Smooth muscle cell (in vitro differentiated cells): ENCODE data around the gene PDCL3. TPM values are rescaled to one million over a fixed set of nuclear protein-coding genes. Genes with fewer than 3 reads are reported as not detected.

Experiments used
- DNase-seq: peaks from one replicate; lab custom pipeline; 2025; ENCODE audit not compliant: unreplicated experiment; lab: John Stamatoyannopoulos, UW
- H2AFZ ChIP-seq: fragments of 200-600 bp; sonication (generic); 2 replicates; pipeline ENCODE4 v1.6.0; 2016; ENCODE audit warnings: antibody characterized with exemption, low read depth, mild to moderate bottlenecking
- H3F3A ChIP-seq: fragments of 200-600 bp; sonication (generic); 2 replicates; pipeline ENCODE4 v1.6.0; 2017; ENCODE audit warnings: antibody characterized with exemption, low read depth
- H3K27ac ChIP-seq: fragments of 200-600 bp; sonication (generic); 2 replicates; pipeline ENCODE4 v1.5.1; 2016; ENCODE audit warnings: low read depth, mild to moderate bottlenecking
- H3K27me3 ChIP-seq: fragments of 200-600 bp; sonication (generic); 2 replicates; pipeline ENCODE4 v1.6.1; 2016; ENCODE audit warnings: low read depth, mild to moderate bottlenecking
- H3K36me3 ChIP-seq: fragments of 200-600 bp; sonication (generic); 2 replicates; pipeline ENCODE4 v1.5.1; 2016; ENCODE audit warnings: low read depth
- H3K4me1 ChIP-seq: fragments of 200-600 bp; sonication (generic); 2 replicates; pipeline ENCODE4 v1.5.1; 2016; ENCODE audit warnings: low read depth
- H3K4me2 ChIP-seq: fragments of 200-600 bp; sonication (generic); 2 replicates; pipeline ENCODE4 v1.6.0; 2016; ENCODE audit warnings: mild to moderate bottlenecking
- H3K4me3 ChIP-seq: fragments of 200-600 bp; sonication (generic); 2 replicates; pipeline ENCODE4 v1.5.1; 2016; ENCODE audit warnings: mild to moderate bottlenecking
- H3K79me2 ChIP-seq: fragments of 200-600 bp; sonication (generic); 2 replicates; pipeline ENCODE4 v1.6.0; 2016; ENCODE audit warnings: low read depth, mild to moderate bottlenecking
- H3K9ac ChIP-seq: fragments of 200-600 bp; sonication (generic); 2 replicates; pipeline ENCODE4 v1.6.0; 2016; ENCODE audit warnings: low read depth
- H3K9me3 ChIP-seq: fragments of 200-600 bp; sonication (generic); replicated peaks from 2 replicates; pipeline ENCODE4 v1.5.1; 2016; ENCODE audit warnings: low read depth
- H4K20me1 ChIP-seq: fragments of 200-600 bp; sonication (generic); 2 replicates; pipeline ENCODE4 v1.6.0; 2016; ENCODE audit warnings: low read depth
- WGBS: methylation state at CpG from one replicate; pipeline ENCODE4 v1.1.7; 2016; ENCODE audit warnings: low lambda C conversion rate; 5-methylcytosine and 5-hydroxymethylcytosine counted together
- polyA plus RNA-seq: library from polyadenylated mRNA; unstranded; fragments of >200 nt; fragmentation: Nextera tagmentation; extraction: Ambion mirVana; gene quantifications from 2 replicates; pipeline ENCODE4 v1.2.1, GENCODE V29; 2016
- total RNA-seq: library from RNA; depleted of rRNA; stranded (reverse); fragments of >200 nt; gene quantifications from 2 replicates; pipeline ENCODE4 v1.2.3, GENCODE V29; 2014
- TF ChIP-seq, protein P1 (sequence below): fragments of 200-600 bp; sonication (generic); IDR thresholded peaks from 2 replicates; pipeline ENCODE4 v1.5.1; 2017; ENCODE audit warnings: borderline replicate concordance, mild to moderate bottlenecking, antibody characterized with exemption; ENCODE audit not compliant: insufficient read depth, poor library complexity, severe bottlenecking

Gene PDCL3
- total and polyA plus RNA-seq, 2 experiments from 2014 or later, result 12.6 to 15.4 TPM

DNA sequence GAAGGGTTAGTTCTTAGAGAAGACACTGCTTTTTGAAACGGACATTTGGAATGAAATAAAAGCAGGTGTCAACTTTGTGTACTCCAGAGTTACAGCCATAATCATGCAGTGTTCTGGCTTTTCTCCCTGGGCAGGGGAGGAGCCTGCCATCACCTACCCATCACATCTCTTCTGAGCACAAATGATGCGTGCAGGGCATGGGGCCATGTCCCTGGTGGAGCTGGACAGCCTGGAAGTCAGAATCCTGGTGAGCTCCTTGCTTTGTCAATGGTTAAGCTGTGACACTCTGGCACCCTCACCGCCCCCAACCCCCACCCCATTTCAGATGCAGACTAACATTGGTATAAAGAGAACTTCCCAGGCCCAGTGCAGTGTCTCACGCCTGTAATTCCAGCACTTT, 53.1 kb downstream of the PDCL3 start:
- TF ChIP-seq, protein P1, sequence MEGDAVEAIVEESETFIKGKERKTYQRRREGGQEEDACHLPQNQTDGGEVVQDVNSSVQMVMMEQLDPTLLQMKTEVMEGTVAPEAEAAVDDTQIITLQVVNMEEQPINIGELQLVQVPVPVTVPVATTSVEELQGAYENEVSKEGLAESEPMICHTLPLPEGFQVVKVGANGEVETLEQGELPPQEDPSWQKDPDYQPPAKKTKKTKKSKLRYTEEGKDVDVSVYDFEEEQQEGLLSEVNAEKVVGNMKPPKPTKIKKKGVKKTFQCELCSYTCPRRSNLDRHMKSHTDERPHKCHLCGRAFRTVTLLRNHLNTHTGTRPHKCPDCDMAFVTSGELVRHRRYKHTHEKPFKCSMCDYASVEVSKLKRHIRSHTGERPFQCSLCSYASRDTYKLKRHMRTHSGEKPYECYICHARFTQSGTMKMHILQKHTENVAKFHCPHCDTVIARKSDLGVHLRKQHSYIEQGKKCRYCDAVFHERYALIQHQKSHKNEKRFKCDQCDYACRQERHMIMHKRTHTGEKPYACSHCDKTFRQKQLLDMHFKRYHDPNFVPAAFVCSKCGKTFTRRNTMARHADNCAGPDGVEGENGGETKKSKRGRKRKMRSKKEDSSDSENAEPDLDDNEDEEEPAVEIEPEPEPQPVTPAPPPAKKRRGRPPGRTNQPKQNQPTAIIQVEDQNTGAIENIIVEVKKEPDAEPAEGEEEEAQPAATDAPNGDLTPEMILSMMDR, result no peak
- Histone ChIP-seq H3K4me1 (no peaks in the 10 kb centered on the region), H3K36me3 (no peaks in the 10 kb centered on the region), H3K9me3 (no peaks in the 10 kb centered on the region), H3K4me2 (no peak overlapping the region), H3K79me2 (no peaks in the 10 kb centered on the region), H4K20me1 (no peaks in the 10 kb centered on the region), H3K27me3 (no peaks in the 10 kb centered on the region), H3K4me3 (no peak overlapping the region), H3K9ac (no peak overlapping the region), H3K27ac (no peak overlapping the region), H3F3A (no peaks in the 10 kb centered on the region), H2AFZ (no peak overlapping the region)
- DNase-seq, result no peak
- WGBS, result 80% methylated on average over 4 of the region's 4 CpGs

DNA sequence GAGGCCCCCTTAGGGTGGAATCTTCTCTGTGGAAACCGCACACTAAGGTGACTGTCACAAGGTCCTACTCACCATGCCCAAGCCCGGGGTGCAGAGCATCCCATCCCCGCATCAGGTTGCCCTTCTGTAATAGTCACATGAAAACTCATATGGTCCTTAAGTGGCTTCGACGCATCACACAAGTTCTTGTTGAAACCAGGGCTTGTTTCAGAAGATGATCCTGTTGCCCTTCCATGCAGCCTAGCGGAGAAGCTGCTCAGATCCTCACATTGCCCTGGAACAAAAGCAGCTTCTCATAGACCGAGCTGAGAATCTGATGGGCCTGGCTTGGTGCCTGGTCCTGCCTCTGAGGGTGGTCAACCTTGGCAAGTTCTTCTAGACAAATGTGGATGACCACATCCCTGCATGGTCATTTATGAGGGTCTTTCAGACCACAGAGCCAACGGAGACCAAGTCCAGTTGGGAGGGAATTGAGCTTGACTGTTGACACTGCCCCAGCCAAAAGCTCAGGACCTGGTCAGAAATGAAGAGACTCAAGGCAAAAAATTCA, 54.1 kb downstream of the PDCL3 start:
- no peak overlapping the region for H3K4me2 ChIP-seq
- H3K27me3 ChIP-seq, result no peaks in the 10 kb centered on the region
- no peak overlapping the region for H3K4me3 ChIP-seq
- no peaks in the 10 kb centered on the region for H4K20me1 ChIP-seq
- H3K4me1 ChIP-seq, result no peaks in the 10 kb centered on the region
- no peak overlapping the region for H3K9ac ChIP-seq
- no peak overlapping the region for H2AFZ ChIP-seq
- H3K27ac ChIP-seq, result no peak overlapping the region
- TF ChIP-seq, protein P1, result no peak
- H3K36me3 ChIP-seq, result no peaks in the 10 kb centered on the region
- no peaks in the 10 kb centered on the region for H3K79me2 ChIP-seq
- no peak for DNase-seq
- H3K9me3 ChIP-seq, result no peaks in the 10 kb centered on the region
- no peaks in the 10 kb centered on the region for H3F3A ChIP-seq
- WGBS, result 94% methylated on average over 8 of the region's 8 CpGs

DNA sequence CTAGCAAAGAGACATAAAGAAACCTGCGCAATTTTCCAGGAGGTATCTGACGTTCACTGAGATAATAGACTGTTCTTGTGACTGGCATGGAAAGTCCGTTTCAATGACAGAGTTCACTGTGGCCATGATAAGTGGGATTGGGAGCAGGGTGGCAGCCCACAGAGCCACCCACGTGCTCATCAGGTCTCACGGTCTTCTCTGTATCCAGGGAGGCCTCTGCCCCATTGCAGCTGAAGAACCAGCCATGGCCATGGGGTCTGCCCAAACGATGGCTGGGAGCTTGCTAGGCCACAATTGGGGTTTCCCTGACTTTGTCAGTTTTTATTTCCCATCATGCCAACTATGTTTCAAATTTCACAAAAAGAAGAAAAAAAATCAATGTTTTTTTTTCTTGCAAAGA, 57.2 kb downstream of the PDCL3 start:
- Histone ChIP-seq H4K20me1 (no peaks in the 10 kb centered on the region), H3K36me3 (no peaks in the 10 kb centered on the region), H3K4me1 (no peaks in the 10 kb centered on the region), H3F3A (no peaks in the 10 kb centered on the region), H3K9ac (no peak overlapping the region), H3K27ac (no peak overlapping the region), H3K27me3 (no peaks in the 10 kb centered on the region), H3K4me3 (no peak overlapping the region), H3K9me3 (no peaks in the 10 kb centered on the region), H2AFZ (no peak overlapping the region), H3K79me2 (no peaks in the 10 kb centered on the region), H3K4me2 (no peak overlapping the region)
- TF ChIP-seq, protein P1, result no peak
- 83% methylated on average over 6 of the region's 6 CpGs for WGBS
- DNase-seq, result no peak

DNA sequence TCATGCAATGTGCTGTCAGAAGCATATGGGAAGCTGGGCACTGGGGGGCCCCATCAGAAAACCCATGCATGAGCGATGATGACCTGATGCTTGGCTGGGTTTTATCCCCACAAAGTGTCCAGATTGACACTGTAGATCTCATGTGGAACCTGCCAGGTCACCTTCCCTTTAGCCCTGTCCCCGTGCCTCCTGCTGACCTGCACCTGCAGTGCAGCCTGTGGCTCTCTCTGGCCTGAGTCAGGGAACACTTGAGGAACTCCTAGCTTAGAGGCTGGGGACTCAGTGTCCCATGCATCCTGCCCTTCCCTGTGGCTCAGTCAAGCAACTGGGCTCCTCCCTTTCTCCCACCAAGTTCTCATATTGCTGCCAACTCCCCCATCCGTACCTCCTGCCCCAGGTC, 57.7 kb downstream of the PDCL3 start:
- no peaks in the 10 kb centered on the region for H3K9me3 ChIP-seq
- no peaks in the 10 kb centered on the region for H3K36me3 ChIP-seq
- H3K79me2 ChIP-seq, result no peaks in the 10 kb centered on the region
- no peak overlapping the region for H3K4me2 ChIP-seq
- no peaks in the 10 kb centered on the region for H4K20me1 ChIP-seq
- H3K27ac ChIP-seq, result no peak overlapping the region
- no peaks in the 10 kb centered on the region for H3K4me1 ChIP-seq
- H3F3A ChIP-seq, result no peaks in the 10 kb centered on the region
- H3K4me3 ChIP-seq, result no peak overlapping the region
- no peak overlapping the region for H3K9ac ChIP-seq
- H3K27me3 ChIP-seq, result no peaks in the 10 kb centered on the region
- no peak for DNase-seq
- TF ChIP-seq, protein P1, result no peak
- no peak overlapping the region for H2AFZ ChIP-seq
- 91% methylated on average over 3 of the region's 3 CpGs for WGBS
